ENCODE measurements around the gene ACVRL1. TPM values are rescaled to one million over a fixed set of nuclear protein-coding genes. Genes with fewer than 3 reads are reported as not detected.

The ACVRL1 gene
- total and polyA plus RNA-seq, 2 donors (not counting 1 experiment from before 2014, with no cell fraction given) = 8.9 to 36.2 TPM

DNA sequence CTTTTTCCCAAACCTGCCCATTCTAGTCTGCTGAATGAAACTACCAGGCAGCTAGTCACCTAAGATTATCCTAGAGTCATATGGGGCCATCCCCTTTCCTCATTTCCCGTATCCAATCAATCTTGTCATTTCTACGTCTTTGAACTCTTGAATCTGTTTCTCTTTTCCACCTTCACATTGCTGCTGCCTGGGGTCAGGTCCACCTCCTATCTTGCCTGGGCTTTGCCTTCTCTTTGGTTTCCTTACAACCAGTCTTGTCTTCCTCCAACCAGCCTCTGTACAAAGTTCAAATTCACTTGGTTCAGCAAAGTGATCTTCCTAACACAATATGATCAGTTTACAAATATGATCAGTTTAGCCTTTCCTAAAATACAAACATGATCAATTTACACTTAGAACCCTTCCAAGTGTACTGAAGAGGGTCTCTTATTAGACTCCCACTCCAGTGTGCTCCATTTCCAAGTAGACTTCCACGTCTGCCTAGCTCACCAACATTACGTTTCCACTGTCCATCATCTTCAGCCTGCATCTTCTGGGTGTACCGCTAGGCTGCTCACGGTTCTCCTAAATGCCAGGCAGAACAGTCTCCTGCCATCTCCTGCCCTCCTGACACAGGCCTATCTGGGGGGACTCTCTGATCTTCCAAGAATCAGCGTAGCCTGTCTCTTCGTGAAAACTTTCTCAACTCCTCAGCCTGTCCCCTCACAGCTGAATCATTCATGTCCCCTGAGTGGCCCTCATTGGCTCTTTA, 40.1 kb downstream of the ACVRL1 start:
- H3K79me2 ChIP-seq (ENCODE audit: control insufficient read depth, insufficient read depth, low read length) = peaks cover 6% of the 10 kb centered on the region
- no peaks in the 10 kb centered on the region for H4K20me1 ChIP-seq (ENCODE audit: control insufficient read depth, extremely low read depth, insufficient read depth, low read length)
- no peak for TF ChIP-seq EZH2 (IDR thresholded peaks at IDR 0.05; ENCODE audit: low read length, missing control alignments)
- TF ChIP-seq, protein P1, sequence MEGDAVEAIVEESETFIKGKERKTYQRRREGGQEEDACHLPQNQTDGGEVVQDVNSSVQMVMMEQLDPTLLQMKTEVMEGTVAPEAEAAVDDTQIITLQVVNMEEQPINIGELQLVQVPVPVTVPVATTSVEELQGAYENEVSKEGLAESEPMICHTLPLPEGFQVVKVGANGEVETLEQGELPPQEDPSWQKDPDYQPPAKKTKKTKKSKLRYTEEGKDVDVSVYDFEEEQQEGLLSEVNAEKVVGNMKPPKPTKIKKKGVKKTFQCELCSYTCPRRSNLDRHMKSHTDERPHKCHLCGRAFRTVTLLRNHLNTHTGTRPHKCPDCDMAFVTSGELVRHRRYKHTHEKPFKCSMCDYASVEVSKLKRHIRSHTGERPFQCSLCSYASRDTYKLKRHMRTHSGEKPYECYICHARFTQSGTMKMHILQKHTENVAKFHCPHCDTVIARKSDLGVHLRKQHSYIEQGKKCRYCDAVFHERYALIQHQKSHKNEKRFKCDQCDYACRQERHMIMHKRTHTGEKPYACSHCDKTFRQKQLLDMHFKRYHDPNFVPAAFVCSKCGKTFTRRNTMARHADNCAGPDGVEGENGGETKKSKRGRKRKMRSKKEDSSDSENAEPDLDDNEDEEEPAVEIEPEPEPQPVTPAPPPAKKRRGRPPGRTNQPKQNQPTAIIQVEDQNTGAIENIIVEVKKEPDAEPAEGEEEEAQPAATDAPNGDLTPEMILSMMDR (conservative IDR thresholded peaks at IDR 0.05 in 1 of 2, IDR thresholded peaks at IDR 0.05 in 1 of 2; ENCODE audit: low read depth in 1 of 2, low read length in 2 of 2) = no peak

GRCh38 chr12:51948066-51948465, 40.8 kb downstream of the ACVRL1 start:
- H3K79me2 ChIP-seq (ENCODE audit: control insufficient read depth, insufficient read depth, low read length) = peaks cover 8% of the 10 kb centered on the region

More for the DNA sequence above, 40.1 kb downstream of the ACVRL1 start:
- H3K4me1 ChIP-seq (ENCODE audit: control insufficient read depth, extremely low read depth, insufficient read depth, low read length) = no peaks in the 10 kb centered on the region
- H3K27ac ChIP-seq (ENCODE audit: insufficient read depth, low read length) = no peak overlapping the region
- no peak for DNase-seq (ENCODE audit: low read depth in 2 of 2)
- no peak overlapping the region for H3K9ac ChIP-seq (ENCODE audit: insufficient read depth, low read length)
- no peak overlapping the region for H3K4me2 ChIP-seq (ENCODE audit: extremely low read depth, insufficient read depth, low read length)
- H3K36me3 ChIP-seq (ENCODE audit: control insufficient read depth, insufficient read depth, low read length) = no peaks in the 10 kb centered on the region
- no peaks in the 10 kb centered on the region for H3K9me3 ChIP-seq (ENCODE audit: control insufficient read depth, insufficient read depth, low read depth, low read length)
- no peak overlapping the region for H2AFZ ChIP-seq (ENCODE audit: low read length)
- H3K4me3 ChIP-seq (replicated peaks in 1 of 4; ENCODE audit: control extremely low read depth in 1 of 4, insufficient read depth in 1 of 4, low read depth in 3 of 4, low read length in 4 of 4) = no peak overlapping the region
- H3K27me3 ChIP-seq (ENCODE audit: control insufficient read depth, insufficient read depth, low read length) = peaks cover 13% of the 10 kb centered on the region

GRCh38 chr12:51949342-51950030, 42.2 kb downstream of the ACVRL1 start:
- no peak for DNase-seq (ENCODE audit: low read depth in 2 of 2)
- no peak overlapping the region for H2AFZ ChIP-seq (ENCODE audit: low read length)
- TF ChIP-seq, protein P1 (conservative IDR thresholded peaks at IDR 0.05 in 1 of 2, IDR thresholded peaks at IDR 0.05 in 1 of 2; ENCODE audit: low read depth in 1 of 2, low read length in 2 of 2) = no peak
- TF ChIP-seq EZH2 (IDR thresholded peaks at IDR 0.05; ENCODE audit: low read length, missing control alignments) = no peak
- H3K4me1 ChIP-seq (ENCODE audit: control insufficient read depth, extremely low read depth, insufficient read depth, low read length) = peaks cover under 1% of the 10 kb centered on the region
- H3K9ac ChIP-seq (ENCODE audit: insufficient read depth, low read length) = no peak overlapping the region
- no peak overlapping the region for H3K4me3 ChIP-seq (replicated peaks in 1 of 4; ENCODE audit: control extremely low read depth in 1 of 4, insufficient read depth in 1 of 4, low read depth in 3 of 4, low read length in 4 of 4)
- no peaks in the 10 kb centered on the region for H3K36me3 ChIP-seq (ENCODE audit: control insufficient read depth, insufficient read depth, low read length)
- H3K79me2 ChIP-seq (ENCODE audit: control insufficient read depth, insufficient read depth, low read length) = peaks cover 12% of the 10 kb centered on the region
- no peak overlapping the region for H3K4me2 ChIP-seq (ENCODE audit: extremely low read depth, insufficient read depth, low read length)
- H4K20me1 ChIP-seq (ENCODE audit: control insufficient read depth, extremely low read depth, insufficient read depth, low read length) = no peaks in the 10 kb centered on the region
- H3K27me3 ChIP-seq (ENCODE audit: control insufficient read depth, insufficient read depth, low read length) = peaks cover 13% of the 10 kb centered on the region
- no peak overlapping the region for H3K27ac ChIP-seq (ENCODE audit: insufficient read depth, low read length)
- H3K9me3 ChIP-seq (ENCODE audit: control insufficient read depth, insufficient read depth, low read depth, low read length) = no peaks in the 10 kb centered on the region

More at GRCh38 chr12:51948066-51948465, 40.8 kb downstream of the ACVRL1 start:
- Histone ChIP-seq H3K9ac (ENCODE audit: insufficient read depth, low read length) (no peak overlapping the region), H3K36me3 (ENCODE audit: control insufficient read depth, insufficient read depth, low read length) (no peaks in the 10 kb centered on the region), H4K20me1 (ENCODE audit: control insufficient read depth, extremely low read depth, insufficient read depth, low read length) (no peaks in the 10 kb centered on the region), H3K4me3 (replicated peaks in 1 of 4; ENCODE audit: control extremely low read depth in 1 of 4, insufficient read depth in 1 of 4, low read depth in 3 of 4, low read length in 4 of 4) (no peak overlapping the region), H3K4me2 (ENCODE audit: extremely low read depth, insufficient read depth, low read length) (no peak overlapping the region), H2AFZ (ENCODE audit: low read length) (no peak overlapping the region), H3K9me3 (ENCODE audit: control insufficient read depth, insufficient read depth, low read depth, low read length) (no peaks in the 10 kb centered on the region), H3K27me3 (ENCODE audit: control insufficient read depth, insufficient read depth, low read length) (peaks cover 13% of the 10 kb centered on the region), H3K27ac (ENCODE audit: insufficient read depth, low read length) (no peak overlapping the region), H3K4me1 (ENCODE audit: control insufficient read depth, extremely low read depth, insufficient read depth, low read length) (no peaks in the 10 kb centered on the region)
- no peak for DNase-seq (ENCODE audit: low read depth in 2 of 2)
- TF ChIP-seq, protein P1 (conservative IDR thresholded peaks at IDR 0.05 in 1 of 2, IDR thresholded peaks at IDR 0.05 in 1 of 2; ENCODE audit: low read depth in 1 of 2, low read length in 2 of 2) = no peak
- no peak for TF ChIP-seq EZH2 (IDR thresholded peaks at IDR 0.05; ENCODE audit: low read length, missing control alignments)

Data from fibroblast of lung (primary cell).